H1 (cell line): ENCODE data around the gene ADCY7. TPM values are rescaled to one million over a fixed set of nuclear protein-coding genes. Genes with fewer than 3 reads are reported as not detected.

ENCODE experiments used
- CTCF ChIA-PET: fragments of 300-600 bp; sonication (Branson Sonifier 250); formaldehyde crosslinking; loops from one replicate; lab custom pipeline; 2021; ENCODE audit not compliant: partially characterized antibody; lab: Charles Lee
- POLR2A ChIA-PET: fragments of 300-600 bp; sonication (Branson Sonifier 250); formaldehyde crosslinking; loops from one replicate; lab custom pipeline; 2021; ENCODE audit warnings: inconsistent platforms; ENCODE audit not compliant: partially characterized antibody; lab: Charles Lee
- DNase-seq, 2 experiments: peaks; one replicate each; pipeline versions ENCODE4 v3.0.0 to v3.0.0-alpha.2; 2010 to 2022; ENCODE audit warnings: low spot score in 2 of 2, low read depth in 1 of 2, mixed read lengths in 1 of 2
- FAIRE-seq: peaks from 2 replicates; lab custom pipeline; 2011; peaks lifted over from hg19 to GRCh38; lab: Jason Lieb, UNC
- H2AFZ ChIP-seq: 2 replicates; pipeline ENCODE4 v1.8.1; 2012; ENCODE audit warnings: low read length, inconsistent platforms
- H2AK5ac ChIP-seq: 2 replicates; pipeline ENCODE4 v1.6.1; 2013; ENCODE audit warnings: low read depth, low read length
- H2BK120ac ChIP-seq: replicated peaks from 2 replicates; pipeline ENCODE3; 2013; ENCODE audit warnings: low read depth, low read length, inconsistent platforms
- H2BK12ac ChIP-seq: 2 replicates; pipeline ENCODE4 v1.6.1; 2013; ENCODE audit warnings: low read depth, low read length
- H2BK15ac ChIP-seq: 2 replicates; pipeline ENCODE4 v1.6.1; 2013; ENCODE audit warnings: low read length
- H2BK20ac ChIP-seq: 2 replicates; pipeline ENCODE4 v1.6.1; 2013; ENCODE audit warnings: low read length
- H2BK5ac ChIP-seq: 2 replicates; pipeline ENCODE4 v1.6.1; 2013; ENCODE audit warnings: low read depth, low read length
- H3K14ac ChIP-seq: 2 replicates; pipeline ENCODE4 v1.6.1; 2013; ENCODE audit warnings: inconsistent platforms; ENCODE audit not compliant: insufficient read length
- H3K18ac ChIP-seq: 2 replicates; pipeline ENCODE4 v1.6.1; 2013; ENCODE audit warnings: low read length; ENCODE audit errors: extremely low read depth
- H3K23ac ChIP-seq: 2 replicates; pipeline ENCODE4 v1.6.1; 2013; ENCODE audit warnings: inconsistent platforms; ENCODE audit not compliant: insufficient read length
- H3K23me2 ChIP-seq: 2 replicates; pipeline ENCODE4 v1.6.1; 2013; ENCODE audit warnings: low read depth, low read length
- H3K27ac ChIP-seq: 2 replicates; pipeline ENCODE4 v1.6.1; 2011; ENCODE audit warnings: low read depth, low read length, inconsistent platforms
- H3K27me3 ChIP-seq, 4 experiments: replicated peaks in 1 of 4; 1 replicate in 1 of 4; 2 replicates in 3 of 4; pipeline versions ENCODE4 v1.6.1 to v1.8.1; 2011 to 2013; ENCODE audit warnings: low read length in 3 of 4, mild to moderate bottlenecking in 3 of 4, inconsistent platforms in 2 of 4, mixed read lengths in 2 of 4, moderate library complexity in 1 of 4; ENCODE audit not compliant: control insufficient read depth in 3 of 4, insufficient read depth in 3 of 4; ENCODE audit errors: extremely low read depth in 1 of 4
- H3K36me3 ChIP-seq, 4 experiments: 2 replicates each; pipeline versions ENCODE4 v1.6.1 to v1.8.1; 2011 to 2013; ENCODE audit warnings: mild to moderate bottlenecking in 4 of 4, low read length in 3 of 4, moderate library complexity in 2 of 4, control low read depth in 1 of 4, inconsistent platforms in 1 of 4; ENCODE audit not compliant: insufficient read depth in 4 of 4, control insufficient read depth in 2 of 4
- H3K4ac ChIP-seq: replicated peaks from 2 replicates; pipeline ENCODE3; 2013; ENCODE audit warnings: low read length, low read depth, mixed read lengths, inconsistent platforms; ENCODE audit not compliant: insufficient read length
- H3K4me1 ChIP-seq, 4 experiments: replicated peaks in 1 of 4; 1 replicate in 1 of 4; 2 replicates in 3 of 4; pipeline versions ENCODE4 v1.6.1 to v1.8.1; 2011 to 2013; ENCODE audit warnings: low read length in 3 of 4, inconsistent platforms in 2 of 4, mixed read lengths in 1 of 4; ENCODE audit not compliant: insufficient read depth in 4 of 4, control insufficient read depth in 3 of 4
- H3K4me2 ChIP-seq, 2 experiments: 2 replicates each; pipeline versions ENCODE4 v1.6.1 to v1.8.1; 2011 to 2013; ENCODE audit warnings: low read depth in 2 of 2, low read length in 2 of 2, control low read depth in 1 of 2, inconsistent platforms in 1 of 2, mild to moderate bottlenecking in 1 of 2; ENCODE audit not compliant: insufficient read depth in 1 of 2
- H3K4me3 ChIP-seq, 4 experiments: fragments of 200-600, 300-600 bp in 1 of 4; sonication (generic), shearing (Covaris generic), sonication (Bioruptor Twin) in 1 of 4; 2 replicates each; pipeline versions ENCODE4 v1.5.1 to v1.8.1; 2011 to 2016; ENCODE audit warnings: low read length in 4 of 4, low read depth in 3 of 4, control low read depth in 2 of 4, inconsistent platforms in 2 of 4, mild to moderate bottlenecking in 2 of 4, mixed read lengths in 1 of 4, moderate library complexity in 1 of 4; ENCODE audit not compliant: insufficient read depth in 2 of 4; ENCODE audit errors: extremely low read depth in 1 of 4
- H3K56ac ChIP-seq: replicated peaks from 2 replicates; pipeline ENCODE3; 2013; ENCODE audit warnings: low read depth, mild to moderate bottlenecking, mixed read lengths, low read length, inconsistent platforms; ENCODE audit not compliant: insufficient read length
- H3K79me1 ChIP-seq: 2 replicates; pipeline ENCODE4 v1.6.1; 2013; ENCODE audit warnings: low read depth, low read length, control low read depth
- H3K79me2 ChIP-seq, 2 experiments: 2 replicates each; pipeline versions ENCODE4 v1.6.1 to v1.8.1; 2012 to 2013; ENCODE audit warnings: low read length in 2 of 2, mild to moderate bottlenecking in 2 of 2, inconsistent platforms in 1 of 2; ENCODE audit not compliant: insufficient read depth in 2 of 2, control insufficient read depth in 1 of 2
- H3K9ac ChIP-seq, 4 experiments: replicated peaks in 1 of 4; 1 replicate in 1 of 4; 2 replicates in 3 of 4; pipeline versions ENCODE4 v1.6.1 to v1.8.1; 2011 to 2013; ENCODE audit warnings: low read depth in 3 of 4, low read length in 3 of 4, control low read depth in 2 of 4, mild to moderate bottlenecking in 2 of 4, moderate library complexity in 2 of 4, inconsistent platforms in 1 of 4; ENCODE audit errors: extremely low read depth in 1 of 4
- H3K9me3 ChIP-seq, 2 experiments: 2 replicates each; pipeline versions ENCODE4 v1.6.1 to v1.8.1; 2012 to 2013; ENCODE audit warnings: mild to moderate bottlenecking in 2 of 2, moderate library complexity in 2 of 2, control low read depth in 1 of 2, inconsistent platforms in 1 of 2, low read depth in 1 of 2, low read length in 1 of 2, mixed read lengths in 1 of 2; ENCODE audit not compliant: insufficient read depth in 2 of 2
- H4K20me1 ChIP-seq, 2 experiments: replicated peaks in 1 of 2; 2 replicates each; pipeline versions ENCODE3 to v1.8.1; 2011 to 2013; ENCODE audit warnings: inconsistent platforms in 2 of 2, low read length in 2 of 2, mild to moderate bottlenecking in 1 of 2; ENCODE audit not compliant: insufficient read depth in 2 of 2, control insufficient read depth in 1 of 2
- H4K5ac ChIP-seq: 2 replicates; pipeline ENCODE4 v1.6.1; 2013; ENCODE audit warnings: low read length, low read depth, mixed read lengths, inconsistent platforms; ENCODE audit not compliant: insufficient read length
- H4K8ac ChIP-seq: 2 replicates; pipeline ENCODE4 v1.8.0; 2013; ENCODE audit warnings: mild to moderate bottlenecking, moderate library complexity, low read length, inconsistent platforms; ENCODE audit not compliant: insufficient read depth; ENCODE audit errors: extremely low read depth
- H4K91ac ChIP-seq: replicated peaks from 2 replicates; pipeline ENCODE3; 2013; ENCODE audit warnings: low read length, mixed read lengths, inconsistent platforms; ENCODE audit not compliant: insufficient read length
- ATF2 ChIP-seq: IDR thresholded peaks from 2 replicates; pipeline ENCODE4 v1.6.1; 2012; ENCODE audit warnings: low read length, inconsistent platforms
- BACH1 ChIP-seq: IDR thresholded peaks from 2 replicates; pipeline ENCODE4 v1.6.1; 2012; ENCODE audit warnings: low read length, improper control_type of control experiment
- BRCA1 ChIP-seq: IDR thresholded peaks from 2 replicates; pipeline ENCODE4 v1.6.1; 2012; ENCODE audit warnings: low read depth, low read length, improper control_type of control experiment
- CREB1 ChIP-seq: IDR thresholded peaks from 2 replicates; pipeline ENCODE4 v1.6.1; 2012; ENCODE audit warnings: inconsistent platforms
- FOSL1 ChIP-seq: IDR thresholded peaks from 2 replicates; pipeline ENCODE4 v1.6.1; 2011; ENCODE audit warnings: mild to moderate bottlenecking, low read depth, low read length, moderate library complexity; ENCODE audit not compliant: insufficient read depth
- GTF2F1 ChIP-seq: IDR thresholded peaks from 2 replicates; pipeline ENCODE4 v1.6.1; 2012; ENCODE audit warnings: low read depth, low read length, improper control_type of control experiment, borderline replicate concordance
- HDAC2 ChIP-seq, 2 experiments: fragments of 300-600 bp in 1 of 2; sonication (generic) in 1 of 2; IDR thresholded peaks; 2 replicates each; pipeline ENCODE4 v1.6.1; 2011 to 2012; ENCODE audit warnings: low read depth in 2 of 2, low read length in 2 of 2, mild to moderate bottlenecking in 2 of 2, moderate library complexity in 2 of 2, borderline replicate concordance in 1 of 2, inconsistent platforms in 1 of 2
- NRF1 ChIP-seq: IDR thresholded peaks from 2 replicates; pipeline ENCODE4 v1.6.1; 2011; ENCODE audit warnings: mild to moderate bottlenecking, low read depth, low read length, improper control_type of control experiment
- POU5F1 ChIP-seq: IDR thresholded peaks from 2 replicates; pipeline ENCODE4 v1.6.1; 2011; ENCODE audit warnings: low read depth, mild to moderate bottlenecking, low read length, moderate library complexity
- SIRT6 ChIP-seq: IDR thresholded peaks from one replicate; pipeline ENCODE4 v1.7.1; 2012; ENCODE audit warnings: low read length, inconsistent platforms
- SP1 ChIP-seq: IDR thresholded peaks from 2 replicates; pipeline ENCODE4 v1.6.1; 2011; ENCODE audit warnings: low read depth, low read length
- TEAD4 ChIP-seq: IDR thresholded peaks from 2 replicates; pipeline ENCODE4 v1.6.1; 2012; ENCODE audit warnings: low read depth, low read length, inconsistent platforms, mixed read lengths
- WGBS, 2 experiments: shearing (Covaris generic) in 1 of 2; methylation state at CpG; one replicate each; pipeline versions ENCODE4 v1.1.6 to v1.1.7; 2013 to 2015; ENCODE audit warnings: low lambda C conversion rate in 2 of 2, mixed read lengths in 2 of 2, inconsistent platforms in 1 of 2, low coverage in 1 of 2, missing lambda C conversion rate in 1 of 2; ENCODE audit not compliant: insufficient replicate concordance in 2 of 2, insufficient coverage in 1 of 2, insufficient read length in 1 of 2; ENCODE audit errors: extremely low coverage in 1 of 2, missing lambda C conversion rate in 1 of 2; 5-methylcytosine and 5-hydroxymethylcytosine counted together
- polyA plus RNA-seq, 7 experiments: library from polyadenylated mRNA; depleted of rRNA in 3 of 7; stranded (reverse) in 5 of 7; unstranded in 2 of 7; fragments of >200 nt in 5 of 7; fragments of 200-250 nt in 2 of 7; gene quantifications; 1 replicate in 5 of 7; 2 replicates in 1 of 7; 4 replicates in 1 of 7; pipeline versions ENCODE4 v1.2.1 to v1.2.3, GENCODE V29; 2011 to 2013; ENCODE audit warnings: missing spikeins in 2 of 7, mixed read lengths in 2 of 7
- total RNA-seq: library from RNA; stranded (reverse); fragmentation: NEBNext Ultra II Directional; extraction: Animal tissue kit (Norgen Biotek cat#: 25700); gene quantifications from 2 replicates; pipeline ENCODE4 v1.2.1, GENCODE V29; 2021
- TF ChIP-seq, protein P1 (sequence below): IDR thresholded peaks from 2 replicates; pipeline ENCODE4 v1.6.1; 2012; ENCODE audit warnings: inconsistent platforms

The ADCY7 gene
- total and polyA plus RNA-seq, 2 of the 8 experiments (the other 6 are each of a cell fraction or from before 2014, with no cell fraction given), result 2.4 to 5.1 TPM

DNA sequence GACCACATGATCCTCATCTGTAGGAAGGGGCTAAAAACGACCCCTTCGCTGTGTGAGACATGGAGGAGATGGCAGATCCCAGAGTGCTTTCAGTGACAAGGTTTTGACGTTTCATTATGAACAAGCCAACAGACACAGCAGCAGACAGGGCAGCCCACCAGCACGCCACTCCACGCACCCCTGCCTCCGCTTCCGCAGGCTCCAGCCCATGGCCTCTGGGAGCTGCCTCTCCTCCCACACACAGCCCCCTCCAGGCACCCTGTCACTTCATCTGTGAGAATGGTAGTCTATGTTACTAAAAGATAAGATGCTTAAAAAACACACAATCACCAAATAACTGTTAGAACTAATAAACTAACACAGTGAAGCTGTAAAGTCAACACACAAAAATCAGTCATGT is 12.3 kb upstream of the ADCY7 start:
- Histone ChIP-seq H3K27ac (no peak overlapping the region), H3K9me3 (no peaks in the 10 kb centered on the region), H3K14ac (no peak overlapping the region), H2BK5ac (no peak overlapping the region), H2BK120ac (no peak overlapping the region), H3K9ac (no peak overlapping the region), H3K23me2 (no peaks in the 10 kb centered on the region), H3K56ac (no peak overlapping the region), H3K79me2 (no peaks in the 10 kb centered on the region), H4K5ac (no peak overlapping the region), H2BK15ac (0 out of 2 replicates have a peak overlapping the region, but pooled peaks have one; percentile 40), H3K4ac (no peak overlapping the region), H4K20me1 (no peaks in the 10 kb centered on the region), H2BK20ac (no peak overlapping the region), H2BK12ac (no peak overlapping the region), H2AK5ac (no peak overlapping the region), H4K8ac (no peak overlapping the region), H3K79me1 (no peaks in the 10 kb centered on the region; the same call in 1 of the 2 replicates), H4K91ac (no peak overlapping the region), H3K4me3 (no peak overlapping the region), H3K27me3 (no peaks in the 10 kb centered on the region), H3K4me1 (peaks cover 0 to 3% (median 0%) of the 10 kb centered on the region in 4 experiments; a peak in 2 of 7 replicates), H3K18ac (no peak overlapping the region; the same call in 1 of the 2 replicates), H3K23ac (no peak overlapping the region), H3K36me3 (no peaks in the 10 kb centered on the region), H2AFZ (no peak overlapping the region), H3K4me2 (no peak overlapping the region)
- WGBS, 2 experiments, result 91% methylated on average over 7 of the region's 7 CpGs; no CpG with 5 or more reads in 1 of the 2 experiments
- CTCF ChIA-PET, result interaction anchor here (0.6 to 1.6 kb wide), 5 partner anchors 10 to 1258 kb away, joined by 3 to 4 read pairs (median 3); no protein-coding TSS in a partner anchor
- FAIRE-seq, result no peak
- no peak for DNase-seq
- POLR2A ChIA-PET, result interaction anchor here (1.2 kb wide), 1 partner anchor 9 kb away, joined by 4 read pairs; no protein-coding TSS in a partner anchor
- TF ChIP-seq POU5F1, result no peak
- TF ChIP-seq GTF2F1, result no peak
- TF ChIP-seq, protein P1, sequence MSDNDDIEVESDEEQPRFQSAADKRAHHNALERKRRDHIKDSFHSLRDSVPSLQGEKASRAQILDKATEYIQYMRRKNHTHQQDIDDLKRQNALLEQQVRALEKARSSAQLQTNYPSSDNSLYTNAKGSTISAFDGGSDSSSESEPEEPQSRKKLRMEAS, result no peak
- TF ChIP-seq NRF1, result no peak
- TF ChIP-seq BACH1, result no peak
- no peak for TF ChIP-seq HDAC2 (IDR thresholded peaks at IDR 0.05; ENCODE audit: borderline replicate concordance in 1 of 2, low read depth in 2 of 2, low read length in 2 of 2)
- no peak for TF ChIP-seq TEAD4
- TF ChIP-seq FOSL1, result no peak
- no peak for TF ChIP-seq BRCA1
- TF ChIP-seq CREB1, result no peak
- no peak for TF ChIP-seq ATF2
- TF ChIP-seq SIRT6, result no peak
- TF ChIP-seq SP1, result no peak
